Coronary artery (tissue), 2 donors: ENCODE measurements around the gene MT3.

Experiments
- DNase-seq: peaks from one replicate; pipeline ENCODE4 v3.0.0-alpha.2; 2017; ENCODE audit warnings: low spot score
- H3K27ac ChIP-seq, 2 donors: fragments of 200-600 bp; sonication (generic); one replicate each; pipeline ENCODE4 v1.5.1; 2016 to 2019
- H3K4me3 ChIP-seq: fragments of 200-600 bp; sonication (generic); 2 replicates; pipeline ENCODE4 v1.5.1; 2016; ENCODE audit warnings: mild to moderate bottlenecking, moderate library complexity
- TF ChIP-seq, protein P1 (sequence below): fragments of 200-600 bp; sonication (generic); IDR thresholded peaks from one replicate; pipeline ENCODE4 v1.5.1; 2019; ENCODE audit warnings: antibody characterized with exemption

The MT3 gene

GRCh38 chr16:56589141-56590039, at the start of gene MT3:
TSS of gene MT3 (plus strand) at chr16:56589528. CDS start at chr16:56589591, 63 bp downstream.
- Histone ChIP-seq H3K27ac (no peak within 1 kb of the TSS), H3K4me3 (peak within 1 kb of the TSS; percentile 75)
- TF ChIP-seq, protein P1, sequence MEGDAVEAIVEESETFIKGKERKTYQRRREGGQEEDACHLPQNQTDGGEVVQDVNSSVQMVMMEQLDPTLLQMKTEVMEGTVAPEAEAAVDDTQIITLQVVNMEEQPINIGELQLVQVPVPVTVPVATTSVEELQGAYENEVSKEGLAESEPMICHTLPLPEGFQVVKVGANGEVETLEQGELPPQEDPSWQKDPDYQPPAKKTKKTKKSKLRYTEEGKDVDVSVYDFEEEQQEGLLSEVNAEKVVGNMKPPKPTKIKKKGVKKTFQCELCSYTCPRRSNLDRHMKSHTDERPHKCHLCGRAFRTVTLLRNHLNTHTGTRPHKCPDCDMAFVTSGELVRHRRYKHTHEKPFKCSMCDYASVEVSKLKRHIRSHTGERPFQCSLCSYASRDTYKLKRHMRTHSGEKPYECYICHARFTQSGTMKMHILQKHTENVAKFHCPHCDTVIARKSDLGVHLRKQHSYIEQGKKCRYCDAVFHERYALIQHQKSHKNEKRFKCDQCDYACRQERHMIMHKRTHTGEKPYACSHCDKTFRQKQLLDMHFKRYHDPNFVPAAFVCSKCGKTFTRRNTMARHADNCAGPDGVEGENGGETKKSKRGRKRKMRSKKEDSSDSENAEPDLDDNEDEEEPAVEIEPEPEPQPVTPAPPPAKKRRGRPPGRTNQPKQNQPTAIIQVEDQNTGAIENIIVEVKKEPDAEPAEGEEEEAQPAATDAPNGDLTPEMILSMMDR = no peak
- no peak for DNase-seq

DNA sequence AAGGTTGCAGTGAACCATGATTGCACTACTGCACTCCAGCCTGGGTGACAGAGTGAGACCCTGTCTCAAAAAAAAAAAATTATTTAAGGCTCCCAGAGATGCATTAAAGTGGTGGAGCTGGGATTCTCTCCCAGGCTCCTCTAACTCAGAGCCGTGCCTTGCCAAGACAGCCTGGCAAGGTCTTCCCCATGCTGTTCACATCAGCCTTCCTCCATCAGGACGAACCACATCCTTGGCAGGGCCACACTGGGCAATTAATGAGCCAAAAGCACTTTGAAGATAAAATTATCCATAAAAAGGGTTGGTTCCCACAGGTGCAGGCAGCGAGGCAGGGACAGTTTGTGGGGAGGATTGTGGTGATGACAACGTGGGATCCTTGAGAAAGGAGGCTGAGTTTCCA, 49.7 kb upstream of the MT3 start:
- H3K27ac ChIP-seq = peak overlapping the region in 1 of 2 donors; percentile 43
- no peak for DNase-seq
- TF ChIP-seq, protein P1 = no peak
- H3K4me3 ChIP-seq = no peak overlapping the region

GRCh38 chr16:56542039-56542438, 47.3 kb upstream of the MT3 start:
- TF ChIP-seq, protein P1 = no peak
- Histone ChIP-seq H3K4me3 (no peak overlapping the region), H3K27ac (no peak overlapping the region)
- DNase-seq = no peak

GRCh38 chr16:56547120-56547948, 42.0 kb upstream of the MT3 start:
- Histone ChIP-seq H3K4me3 (no peak overlapping the region), H3K27ac (peak overlapping the region in 1 of 2 donors; percentile 20)
- no peak for DNase-seq

GRCh38 chr16:56547949-56548567, 41.3 kb upstream of the MT3 start:
- Histone ChIP-seq H3K27ac (peak overlapping the region in 1 of 2 donors; percentile 7), H3K4me3 (no peak overlapping the region)
- DNase-seq = no peak
- TF ChIP-seq, protein P1 = no peak

More at GRCh38 chr16:56547120-56547948, 42.0 kb upstream of the MT3 start:
- TF ChIP-seq, protein P1 = no peak

- no peak overlapping the region for H3K27ac ChIP-seq
- TF ChIP-seq, protein P1 = no peak
Measured at GRCh38 chr16:56549161-56549560, 40.2 kb upstream of the MT3 start.

More at GRCh38 chr16:56549161-56549560, 40.2 kb upstream of the MT3 start:
- DNase-seq = no peak
- no peak overlapping the region for H3K4me3 ChIP-seq
